Fibroblast of peridontal ligament (primary cell): ENCODE measurements around the gene EFNB2.

Source experiments
- DNase-seq: peaks from one replicate; pipeline ENCODE4 v3.0.0-alpha.2; 2010; ENCODE audit errors: extremely low read depth

The EFNB2 gene

GRCh38 chr13:106500445-106500844, 35.0 kb downstream of the EFNB2 start:
- no peak for DNase-seq

GRCh38 chr13:106499896-106500295, 35.6 kb downstream of the EFNB2 start:
- DNase-seq, result no peak

- DNase-seq, result no peak
Observed at GRCh38 chr13:106499113-106499512, 36.3 kb downstream of the EFNB2 start.

GRCh38 chr13:106498571-106498970, 36.9 kb downstream of the EFNB2 start:
- no peak for DNase-seq

- DNase-seq, result no peak
Observed at GRCh38 chr13:106498158-106498557, 37.3 kb downstream of the EFNB2 start.

- DNase-seq, result no peak
Observed at GRCh38 chr13:106497079-106497478, 38.4 kb downstream of the EFNB2 start.

GRCh38 chr13:106496072-106496997, 39.1 kb downstream of the EFNB2 start:
- no peak for DNase-seq

GRCh38 chr13:106494936-106495335, 40.5 kb downstream of the EFNB2 start:
- DNase-seq, result no peak

GRCh38 chr13:106494506-106494905, 41.0 kb downstream of the EFNB2 start:
- DNase-seq, result no peak

GRCh38 chr13:106493533-106494220, 41.8 kb downstream of the EFNB2 start:
- no peak for DNase-seq

GRCh38 chr13:106492588-106493475, 42.6 kb downstream of the EFNB2 start:
- DNase-seq, result no peak

GRCh38 chr13:106491928-106492587, 43.4 kb downstream of the EFNB2 start:
- DNase-seq, result no peak

- DNase-seq, result no peak
Observed at GRCh38 chr13:106491463-106491862, 44.0 kb downstream of the EFNB2 start.

GRCh38 chr13:106490569-106491321, 44.7 kb downstream of the EFNB2 start:
- no peak for DNase-seq

GRCh38 chr13:106489849-106490568, 45.5 kb downstream of the EFNB2 start:
- no peak for DNase-seq

- DNase-seq, result no peak
Observed at GRCh38 chr13:106488686-106489085, 46.8 kb downstream of the EFNB2 start.

- no peak for DNase-seq
Observed at GRCh38 chr13:106488076-106488475, 47.4 kb downstream of the EFNB2 start.

- DNase-seq, result no peak
Observed at GRCh38 chr13:106487129-106487528, 48.3 kb downstream of the EFNB2 start.

- DNase-seq, result no peak
Observed at GRCh38 chr13:106486287-106486686, 49.2 kb downstream of the EFNB2 start.
